GM12878 (cell line): ENCODE data around the gene FABP7.

Experiments
- CTCF ChIP-seq, 3 experiments: IDR thresholded peaks in 2 of 3; conservative IDR thresholded peaks in 1 of 3; 2 replicates each; pipeline ENCODE4 v1.5.1; 2011; ENCODE audit warnings: low read depth in 3 of 3, low read length in 3 of 3, mild to moderate bottlenecking in 3 of 3, control low read depth in 2 of 3, moderate library complexity in 2 of 3, inconsistent platforms in 1 of 3, mixed read lengths in 1 of 3; ENCODE audit not compliant: control insufficient read depth in 2 of 3, insufficient read depth in 1 of 3; ENCODE audit errors: extremely low read depth in 1 of 3
- EZH2 ChIP-seq: IDR thresholded peaks from 2 replicates; pipeline ENCODE4 v1.6.1; 2012; ENCODE audit warnings: low read depth, mild to moderate bottlenecking, control low read depth, inconsistent platforms, low read length, borderline replicate concordance; ENCODE audit not compliant: control insufficient read depth
- HDAC6 ChIP-seq: fragments of 200-600 bp; sonication (generic); IDR thresholded peaks from one replicate; pipeline ENCODE4 v1.8.0; 2017; ENCODE audit warnings: antibody characterized with exemption; ENCODE audit not compliant: unreplicated experiment
- NR2C2 ChIP-seq: IDR thresholded peaks from 2 replicates; pipeline ENCODE4 v1.6.1; 2011; ENCODE audit warnings: borderline replicate concordance, low read depth; ENCODE audit not compliant: control insufficient read depth, insufficient read length
- POLR2A ChIP-seq: IDR thresholded peaks from 2 replicates; pipeline ENCODE4 v1.6.1; 2011; ENCODE audit warnings: low read depth, mild to moderate bottlenecking, low read length
- RAD21 ChIP-seq: IDR thresholded peaks from 2 replicates; pipeline ENCODE4 v1.6.1; 2011; ENCODE audit warnings: mild to moderate bottlenecking, low read depth, low read length, moderate library complexity; ENCODE audit not compliant: insufficient read depth
- TARDBP ChIP-seq: IDR thresholded peaks from 2 replicates; pipeline ENCODE4 v1.6.1; 2016; ENCODE audit warnings: borderline replicate concordance
- ZBTB33 ChIP-seq: fragments of 450-650 bp; IDR thresholded peaks from 2 replicates; pipeline ENCODE4 v1.6.1; 2017; ENCODE audit warnings: mild to moderate bottlenecking

- TF ChIP-seq POLR2A (no peak), HDAC6 (no peak), RAD21 (no peak), EZH2 (no peak), TARDBP (no peak), NR2C2 (no peak), CTCF (IDR thresholded peaks at IDR 0.05 in 2 of 3, conservative IDR thresholded peaks at IDR 0.05 in 1 of 3; ENCODE audit: control insufficient read depth in 2 of 3, extremely low read depth in 1 of 3, insufficient read depth in 1 of 3, low read depth in 3 of 3, low read length in 3 of 3) (no peak), ZBTB33 (no peak)
Measured at GRCh38 chr6:122783401-122783800, 3.9 kb downstream of the FABP7 start.
